ENCODE measurements around the gene SPOCK1. TPM values are rescaled to one million over a fixed set of nuclear protein-coding genes. Genes with fewer than 3 reads are reported as not detected.

Gene SPOCK1
- total and polyA plus RNA-seq, 5 donors from 2014 or later, result 0.27 TPM; not detected in 4

- ATAC-seq (ENCODE audit: low read depth in 2 of 2), result no peak
- H3K4me3 ChIP-seq (ENCODE audit: low read depth, low read length), result no peak overlapping the region
- H3K27ac ChIP-seq (ENCODE audit: insufficient read depth, low read length, poor library complexity, severe bottlenecking), result no peak overlapping the region
- Mint-ChIP-seq H3K4me3 (no peak overlapping the region), H3K36me3 (no peaks in the 10 kb centered on the region), H3K4me1 (no peaks in the 10 kb centered on the region), H3K27ac (no peak overlapping the region), H3K9me3 (peaks cover 0 to 4% (median 1%) of the 10 kb centered on the region in 7 donors), H3K27me3 (no peaks in the 10 kb centered on the region)
- no peaks in the 10 kb centered on the region for H3K9me3 ChIP-seq (ENCODE audit: control insufficient read depth in 2 of 2, low read length in 2 of 2)
- no peaks in the 10 kb centered on the region for H3K4me1 ChIP-seq (ENCODE audit: control insufficient read depth, insufficient read depth, low read length, poor library complexity, severe bottlenecking)
- no peaks in the 10 kb centered on the region for H3K36me3 ChIP-seq (ENCODE audit: control insufficient read depth, insufficient read depth, low read length)
- DNase-seq, result no peak
- H3K27me3 ChIP-seq (ENCODE audit: control insufficient read depth, insufficient read depth, low read length), result no peaks in the 10 kb centered on the region
Observed at GRCh38 chr5:137254119-137255090, 244.7 kb downstream of the SPOCK1 start.

GRCh38 chr5:137252512-137252911 is 246.6 kb downstream of the SPOCK1 start:
- no peaks in the 10 kb centered on the region for H3K27me3 Mint-ChIP-seq
- H3K4me3 Mint-ChIP-seq, result no peak overlapping the region
- Histone ChIP-seq H3K36me3 (ENCODE audit: control insufficient read depth, insufficient read depth, low read length) (no peaks in the 10 kb centered on the region), H3K4me1 (ENCODE audit: control insufficient read depth, insufficient read depth, low read length, poor library complexity, severe bottlenecking) (no peaks in the 10 kb centered on the region), H3K27ac (ENCODE audit: insufficient read depth, low read length, poor library complexity, severe bottlenecking) (no peak overlapping the region), H3K9me3 (ENCODE audit: control insufficient read depth in 2 of 2, low read length in 2 of 2) (no peaks in the 10 kb centered on the region), H3K4me3 (ENCODE audit: low read depth, low read length) (no peak overlapping the region), H3K27me3 (ENCODE audit: control insufficient read depth, insufficient read depth, low read length) (no peaks in the 10 kb centered on the region)
- no peaks in the 10 kb centered on the region for H3K4me1 Mint-ChIP-seq
- no peak overlapping the region for H3K27ac Mint-ChIP-seq
- ATAC-seq (ENCODE audit: low read depth in 2 of 2) (no peak), DNase-seq (no peak)
- no peaks in the 10 kb centered on the region for H3K36me3 Mint-ChIP-seq
- peaks cover 0 to 4% (median 1%) of the 10 kb centered on the region in 7 donors for H3K9me3 Mint-ChIP-seq

- no peaks in the 10 kb centered on the region for H3K36me3 Mint-ChIP-seq
- H3K4me3 ChIP-seq (ENCODE audit: low read depth, low read length), result no peak overlapping the region
- H3K4me1 Mint-ChIP-seq, result no peaks in the 10 kb centered on the region
- H3K4me1 ChIP-seq (ENCODE audit: control insufficient read depth, insufficient read depth, low read length, poor library complexity, severe bottlenecking), result no peaks in the 10 kb centered on the region
- no peak overlapping the region for H3K4me3 Mint-ChIP-seq
- peaks cover 0 to 4% (median under 1%) of the 10 kb centered on the region in 7 donors for H3K9me3 Mint-ChIP-seq
- no peak overlapping the region for H3K27ac ChIP-seq (ENCODE audit: insufficient read depth, low read length, poor library complexity, severe bottlenecking)
- H3K27me3 ChIP-seq (ENCODE audit: control insufficient read depth, insufficient read depth, low read length), result no peaks in the 10 kb centered on the region
- no peaks in the 10 kb centered on the region for H3K36me3 ChIP-seq (ENCODE audit: control insufficient read depth, insufficient read depth, low read length)
- ATAC-seq (ENCODE audit: low read depth in 2 of 2) (no peak), DNase-seq (no peak)
- H3K27me3 Mint-ChIP-seq, result no peaks in the 10 kb centered on the region
- peak overlapping the region in 1 of 3 donors; percentile 18 for H3K27ac Mint-ChIP-seq
- H3K9me3 ChIP-seq (ENCODE audit: control insufficient read depth in 2 of 2, low read length in 2 of 2), result no peaks in the 10 kb centered on the region
Observed at GRCh38 chr5:137250421-137250820, 248.7 kb downstream of the SPOCK1 start.

- no peak overlapping the region for H3K27ac Mint-ChIP-seq
- H3K36me3 Mint-ChIP-seq, result no peaks in the 10 kb centered on the region
- no peaks in the 10 kb centered on the region for H3K27me3 ChIP-seq (ENCODE audit: control insufficient read depth, insufficient read depth, low read length)
- no peaks in the 10 kb centered on the region for H3K4me1 Mint-ChIP-seq
- no peaks in the 10 kb centered on the region for H3K9me3 ChIP-seq (ENCODE audit: control insufficient read depth in 2 of 2, low read length in 2 of 2)
- no peak overlapping the region for H3K27ac ChIP-seq (ENCODE audit: insufficient read depth, low read length, poor library complexity, severe bottlenecking)
- H3K27me3 Mint-ChIP-seq, result no peaks in the 10 kb centered on the region
- DNase-seq (no peak), ATAC-seq (ENCODE audit: low read depth in 2 of 2) (no peak)
- H3K9me3 Mint-ChIP-seq, result peaks cover 0 to 1% (median 0%) of the 10 kb centered on the region in 7 donors
- no peaks in the 10 kb centered on the region for H3K36me3 ChIP-seq (ENCODE audit: control insufficient read depth, insufficient read depth, low read length)
- no peaks in the 10 kb centered on the region for H3K4me1 ChIP-seq (ENCODE audit: control insufficient read depth, insufficient read depth, low read length, poor library complexity, severe bottlenecking)
- H3K4me3 Mint-ChIP-seq, result no peak overlapping the region
- no peak overlapping the region for H3K4me3 ChIP-seq (ENCODE audit: low read depth, low read length)
Observed at GRCh38 chr5:137248527-137248926, 250.6 kb downstream of the SPOCK1 start.

GRCh38 chr5:137245438-137245837 is 253.7 kb downstream of the SPOCK1 start:
- no peak overlapping the region for H3K27ac Mint-ChIP-seq
- ATAC-seq (ENCODE audit: low read depth in 2 of 2), result no peak
- Histone ChIP-seq H3K27ac (ENCODE audit: insufficient read depth, low read length, poor library complexity, severe bottlenecking) (no peak overlapping the region), H3K4me3 (ENCODE audit: low read depth, low read length) (no peak overlapping the region), H3K9me3 (ENCODE audit: control insufficient read depth in 2 of 2, low read length in 2 of 2) (no peaks in the 10 kb centered on the region), H3K27me3 (ENCODE audit: control insufficient read depth, insufficient read depth, low read length) (no peaks in the 10 kb centered on the region), H3K4me1 (ENCODE audit: control insufficient read depth, insufficient read depth, low read length, poor library complexity, severe bottlenecking) (no peaks in the 10 kb centered on the region), H3K36me3 (ENCODE audit: control insufficient read depth, insufficient read depth, low read length) (no peaks in the 10 kb centered on the region)
- peaks cover 0 to 5% (median 0%) of the 10 kb centered on the region in 7 donors for H3K9me3 Mint-ChIP-seq
- H3K4me1 Mint-ChIP-seq, result no peaks in the 10 kb centered on the region
- no peaks in the 10 kb centered on the region for H3K27me3 Mint-ChIP-seq
- H3K36me3 Mint-ChIP-seq, result no peaks in the 10 kb centered on the region
- no peak overlapping the region for H3K4me3 Mint-ChIP-seq
- no peak for DNase-seq

GRCh38 chr5:137240285-137240684 is 258.8 kb downstream of the SPOCK1 start:
- Mint-ChIP-seq H3K27me3 (no peaks in the 10 kb centered on the region), H3K9me3 (peaks cover 0 to 7% (median 0%) of the 10 kb centered on the region in 7 donors), H3K4me1 (no peaks in the 10 kb centered on the region), H3K4me3 (no peak overlapping the region), H3K36me3 (no peaks in the 10 kb centered on the region), H3K27ac (no peak overlapping the region)
- DNase-seq (no peak), ATAC-seq (ENCODE audit: low read depth in 2 of 2) (no peak)
- Histone ChIP-seq H3K4me3 (ENCODE audit: low read depth, low read length) (no peak overlapping the region), H3K27ac (ENCODE audit: insufficient read depth, low read length, poor library complexity, severe bottlenecking) (no peak overlapping the region), H3K27me3 (ENCODE audit: control insufficient read depth, insufficient read depth, low read length) (no peaks in the 10 kb centered on the region), H3K4me1 (ENCODE audit: control insufficient read depth, insufficient read depth, low read length, poor library complexity, severe bottlenecking) (no peaks in the 10 kb centered on the region), H3K36me3 (ENCODE audit: control insufficient read depth, insufficient read depth, low read length) (no peaks in the 10 kb centered on the region), H3K9me3 (ENCODE audit: control insufficient read depth in 2 of 2, low read length in 2 of 2) (no peaks in the 10 kb centered on the region)

GRCh38 chr5:137236849-137237507 is 262.1 kb downstream of the SPOCK1 start:
- Mint-ChIP-seq H3K36me3 (no peaks in the 10 kb centered on the region), H3K9me3 (peaks cover 0 to 7% (median 0%) of the 10 kb centered on the region in 7 donors), H3K27me3 (no peaks in the 10 kb centered on the region), H3K4me1 (no peaks in the 10 kb centered on the region), H3K27ac (no peak overlapping the region), H3K4me3 (no peak overlapping the region)
- DNase-seq (no peak), ATAC-seq (ENCODE audit: low read depth in 2 of 2) (no peak)
- H3K4me1 ChIP-seq (ENCODE audit: control insufficient read depth, insufficient read depth, low read length, poor library complexity, severe bottlenecking), result no peaks in the 10 kb centered on the region
- no peaks in the 10 kb centered on the region for H3K9me3 ChIP-seq (ENCODE audit: control insufficient read depth in 2 of 2, low read length in 2 of 2)
- H3K36me3 ChIP-seq (ENCODE audit: control insufficient read depth, insufficient read depth, low read length), result no peaks in the 10 kb centered on the region
- H3K4me3 ChIP-seq (ENCODE audit: low read depth, low read length), result no peak overlapping the region
- H3K27me3 ChIP-seq (ENCODE audit: control insufficient read depth, insufficient read depth, low read length), result no peaks in the 10 kb centered on the region
- H3K27ac ChIP-seq (ENCODE audit: insufficient read depth, low read length, poor library complexity, severe bottlenecking), result no peak overlapping the region

Data from CD4-positive, CD25-positive, alpha-beta regulatory T cell (primary cell).